Activated T-helper 1 cell treated with anti-CD3 and anti-CD28 coated beads, Interleukin-2, amount 50 U/mL, for 16 hours (primary cell): Measurements from ENCODE around the gene FREY1.
A peak's percentile ranks its signal among the peaks of the same experiment; 100 is the strongest.
"Not testable (repeated sequence)": the region's sequence is repeated elsewhere in the genome, so short reads cannot be mapped to it uniquely, and the experiment has no call there.

Experiments
- DNase-seq, 2 donors: peaks; one replicate each; pipeline ENCODE4 v3.0.0-alpha.2; 2020; ENCODE audit warnings: low read depth in 1 of 2, low spot score in 1 of 2

The FREY1 gene

DNA sequence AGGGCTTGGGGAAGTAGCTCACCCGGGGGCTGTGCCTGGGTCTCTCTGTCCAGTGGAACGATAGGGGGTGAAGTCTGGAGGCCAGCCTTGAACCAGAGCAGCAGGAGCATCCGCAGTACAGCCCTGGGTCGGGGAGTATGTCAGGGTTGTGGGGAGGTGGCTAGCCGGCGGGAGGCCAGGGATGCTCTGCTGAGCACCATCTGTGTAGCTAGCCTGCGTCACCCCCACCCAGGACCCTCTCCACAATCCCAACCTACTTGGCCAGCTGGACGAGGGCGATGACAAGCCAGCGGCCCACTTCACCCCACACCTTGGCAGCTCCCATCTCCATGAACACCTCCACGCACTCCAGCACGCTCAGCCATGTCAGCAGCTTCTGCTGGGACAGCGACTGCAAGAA is 8.4 kb upstream of the FREY1 start:
- no peak for DNase-seq

DNA sequence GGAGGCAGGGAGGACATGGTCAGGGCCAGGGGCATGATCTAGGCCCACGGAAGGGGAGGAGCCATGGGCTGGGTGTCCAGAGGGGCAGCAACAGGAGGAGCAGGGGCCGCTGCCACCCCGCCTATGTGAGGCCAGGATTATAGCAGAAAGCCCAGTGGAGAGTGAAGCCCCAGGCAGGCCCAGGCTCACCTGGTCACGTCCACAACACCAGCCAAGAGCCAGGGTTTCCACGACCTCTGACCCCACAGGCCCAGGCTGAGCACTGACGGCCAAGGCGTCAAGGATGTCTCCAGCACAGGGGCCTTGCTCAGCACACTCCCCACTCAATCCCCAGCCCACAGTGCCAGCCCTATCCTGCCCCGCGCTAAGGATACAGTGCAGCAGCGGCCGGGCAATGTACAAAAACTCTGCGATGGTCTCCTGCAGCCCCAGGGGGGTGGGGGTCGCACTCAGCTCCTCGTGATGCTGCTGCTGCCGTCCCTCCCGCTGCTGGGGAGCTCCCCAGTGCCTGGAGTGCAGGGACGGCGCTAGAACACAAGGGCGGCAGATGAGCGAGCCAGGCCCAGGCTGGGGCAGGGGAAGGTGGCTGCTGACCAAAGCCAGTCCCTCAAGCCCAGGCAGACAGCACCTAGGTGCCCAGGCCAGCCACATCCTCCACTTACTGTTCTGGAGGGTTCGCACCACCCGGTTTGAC is 7.0 kb upstream of the FREY1 start:
- DNase-seq, result no peak

DNA sequence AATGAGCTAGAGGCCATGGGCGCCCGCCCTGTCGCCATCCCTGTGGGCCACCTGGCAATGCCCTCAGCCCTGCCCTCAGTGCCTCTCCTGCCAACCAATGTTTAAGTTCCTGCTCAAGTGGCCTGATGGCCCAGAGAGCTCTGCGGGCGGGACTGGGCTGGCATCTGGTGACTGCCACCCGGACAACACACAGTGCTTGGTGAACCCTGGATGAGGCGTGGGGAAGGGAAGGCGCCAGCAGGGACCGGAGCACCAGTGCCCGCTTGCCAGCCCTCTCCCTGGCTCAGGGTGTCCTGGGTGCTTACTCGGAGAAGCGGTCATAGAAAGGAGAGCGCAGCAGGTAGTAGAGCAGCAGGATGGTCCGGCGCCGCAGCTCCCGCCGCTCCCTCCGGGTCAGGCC is 6.4 kb upstream of the FREY1 start:
- no peak for DNase-seq

DNA sequence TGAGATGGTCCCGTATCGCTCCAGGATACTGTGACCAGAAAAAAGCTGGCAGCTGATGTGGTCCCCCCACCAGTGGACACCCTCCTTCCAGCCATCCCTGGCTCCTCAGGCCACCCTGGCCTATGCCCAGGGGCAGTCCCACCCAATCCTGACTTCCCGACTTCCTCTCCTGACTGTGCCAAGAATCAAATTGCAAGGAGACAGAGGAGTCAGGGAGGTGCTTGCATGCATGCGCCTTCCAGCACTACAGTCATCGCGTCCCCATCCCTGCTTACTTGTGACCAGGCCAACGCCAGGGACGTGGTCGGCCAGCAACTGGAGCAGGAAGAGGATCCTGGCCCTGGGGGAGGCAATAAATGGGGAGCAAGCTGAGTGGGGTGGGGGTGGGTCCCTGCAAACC is 3.6 kb upstream of the FREY1 start:
- DNase-seq, result no peak

DNA sequence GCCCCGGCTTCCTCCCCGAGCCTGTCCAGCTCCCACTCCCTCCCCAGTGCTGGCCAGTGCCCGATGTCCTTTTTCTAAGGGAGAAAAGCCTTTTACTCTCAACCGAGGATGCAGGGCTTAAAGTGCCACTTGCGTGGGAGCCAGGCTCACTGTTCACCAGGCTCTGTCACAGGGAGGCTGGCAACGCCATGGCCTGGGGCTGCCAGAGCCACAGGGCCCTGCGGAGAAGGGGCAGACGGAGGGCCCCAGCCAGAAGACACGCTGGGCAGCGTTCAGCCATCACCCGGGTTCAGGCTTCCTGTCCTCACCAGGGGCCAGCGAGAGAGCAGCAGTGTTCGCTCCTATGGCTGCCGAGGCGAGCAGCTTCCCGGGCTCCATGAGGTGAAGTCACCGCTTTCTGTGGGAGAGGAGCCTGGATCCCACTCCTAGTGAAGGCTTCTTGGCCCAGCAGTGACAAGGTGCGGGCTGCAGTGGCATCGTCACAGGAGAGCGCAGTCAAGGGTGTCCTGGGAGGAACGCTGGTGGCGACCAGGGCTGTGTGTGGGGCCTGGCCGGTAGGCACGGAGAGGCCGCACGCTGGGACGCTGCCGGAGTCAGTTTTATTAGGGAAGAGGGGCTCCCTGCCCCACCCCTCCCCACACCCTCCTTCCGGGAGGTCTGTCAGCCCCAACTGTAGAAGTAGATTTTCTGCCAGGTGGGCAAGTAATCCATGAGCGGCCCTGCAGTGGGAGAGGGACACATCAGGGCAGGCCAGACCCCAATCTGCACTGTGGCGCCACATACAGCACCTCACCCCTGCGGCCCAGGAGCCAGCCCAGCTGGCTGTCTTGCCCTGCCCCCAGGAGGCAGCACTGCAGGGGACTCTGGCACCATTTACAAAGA is 2.8 kb upstream of the FREY1 start:
- DNase-seq, result no peak

DNA sequence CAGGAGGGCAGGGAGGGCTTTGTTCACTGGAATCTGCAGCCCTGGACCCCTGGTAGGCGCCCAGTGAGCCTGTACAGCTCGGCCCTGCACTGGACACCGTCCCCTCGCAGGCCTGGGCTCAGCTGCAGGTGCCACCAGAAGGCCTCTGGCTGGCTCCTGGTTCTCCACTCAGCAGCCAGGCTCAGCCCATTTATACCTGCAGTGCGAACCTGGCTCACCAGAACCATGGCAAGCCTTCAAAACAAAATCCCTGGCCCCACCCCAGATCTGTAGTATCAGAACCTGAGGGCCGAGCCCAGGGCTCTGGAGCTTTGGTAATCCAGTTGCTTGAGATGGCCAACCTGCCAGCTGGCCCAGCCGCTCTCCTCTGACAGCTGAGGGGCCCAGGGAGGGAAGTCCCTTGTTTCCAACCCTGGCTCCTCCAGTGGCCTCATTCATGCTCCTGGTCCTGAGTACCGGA is 870 bp upstream of the FREY1 start:
- no peak for DNase-seq

DNA sequence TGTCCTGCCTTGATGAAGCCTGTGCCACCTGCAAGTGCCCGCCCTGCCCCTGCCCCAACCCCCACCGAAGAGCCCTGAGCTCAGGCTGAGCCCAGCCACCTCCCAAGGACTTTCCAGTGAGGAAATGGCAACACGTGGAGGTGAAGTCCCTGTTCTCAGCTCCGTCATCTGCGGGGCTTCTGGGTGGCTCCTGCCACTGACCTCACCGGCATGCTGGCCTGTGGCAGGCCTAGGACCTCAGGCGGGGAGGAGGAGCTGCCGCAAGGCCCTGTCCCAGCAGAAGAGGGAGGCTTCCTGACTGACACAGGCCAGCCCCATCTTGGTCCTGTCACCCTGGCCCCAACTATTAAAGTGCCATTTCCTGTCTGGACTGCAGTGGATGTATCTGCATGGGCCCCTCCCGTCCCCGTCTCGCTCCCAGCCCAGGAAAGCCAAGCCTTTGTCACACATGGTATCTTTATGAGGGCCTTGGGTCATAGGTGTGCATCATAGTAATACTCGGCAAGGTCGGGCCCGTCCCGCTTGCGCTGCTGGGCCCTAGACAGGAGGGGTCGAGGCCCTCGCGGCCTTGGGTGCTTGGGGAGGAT is 882 bp downstream of the FREY1 start:
- no peak for DNase-seq

DNA sequence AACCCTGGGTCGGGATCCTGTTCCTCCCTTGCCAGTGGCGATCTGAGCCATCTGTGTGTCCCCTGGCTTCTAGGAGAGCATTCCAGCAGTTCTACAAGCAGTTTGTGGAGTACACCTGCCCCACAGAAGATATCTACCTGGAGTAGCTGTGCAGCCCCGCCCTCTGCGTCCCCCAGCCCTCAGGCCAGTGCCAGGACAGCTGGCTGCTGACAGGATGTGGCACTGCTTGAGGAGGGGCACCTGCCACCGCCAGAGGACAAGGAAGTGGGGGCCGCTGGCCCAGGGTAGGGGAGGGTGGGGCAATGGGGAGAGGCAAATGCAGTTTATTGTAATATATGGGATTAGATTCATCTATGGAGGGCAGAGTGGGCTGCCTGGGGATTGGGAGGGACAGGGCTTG is 1.5 kb downstream of the FREY1 start:
- not testable (repeated sequence) for DNase-seq

DNA sequence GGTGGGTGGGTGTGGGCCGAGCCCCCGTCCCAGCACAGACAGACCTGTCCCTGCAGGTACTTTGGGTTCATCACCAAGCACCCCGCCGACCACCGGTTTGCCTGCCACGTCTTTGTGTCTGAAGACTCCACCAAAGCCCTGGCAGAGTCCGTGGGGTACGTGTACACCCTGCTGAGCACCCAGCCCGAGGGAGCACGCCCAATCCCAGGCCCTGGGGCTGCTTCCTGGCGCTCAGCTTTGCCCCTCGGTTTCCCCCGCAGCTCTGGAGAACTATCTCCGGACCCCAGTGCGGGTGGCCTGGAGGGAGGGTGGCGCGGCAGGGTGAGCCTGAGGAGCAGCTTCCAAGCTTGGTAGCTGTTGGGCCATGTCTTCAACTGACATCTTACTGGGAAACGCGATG is 2.0 kb downstream of the FREY1 start:
- no peak for DNase-seq

DNA sequence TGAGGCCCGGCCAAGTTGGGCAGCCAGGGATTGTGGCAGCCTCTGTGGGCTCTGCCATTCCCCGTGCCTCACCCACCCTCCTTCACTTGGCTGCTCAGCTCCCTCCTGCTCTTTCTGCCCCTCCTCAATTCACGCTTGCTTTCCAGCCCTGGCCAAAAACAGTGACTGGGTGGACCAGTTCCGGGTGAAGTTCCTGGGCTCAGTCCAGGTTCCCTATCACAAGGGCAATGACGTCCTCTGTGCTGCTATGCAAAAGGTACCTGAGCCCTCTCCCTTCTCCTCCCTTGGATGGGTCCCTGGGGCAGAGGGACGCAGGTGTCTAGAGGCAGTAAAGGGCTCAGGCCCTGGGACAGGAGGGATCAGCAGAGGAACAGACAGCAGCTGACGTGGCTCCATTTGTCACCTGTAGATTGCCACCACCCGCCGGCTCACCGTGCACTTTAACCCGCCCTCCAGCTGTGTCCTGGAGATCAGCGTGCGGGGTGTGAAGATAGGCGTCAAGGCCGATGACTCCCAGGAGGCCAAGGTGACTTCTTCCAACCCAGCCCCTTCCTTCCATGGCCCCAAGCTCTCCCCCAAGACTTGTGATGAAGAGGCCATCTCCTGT is 2.7 kb downstream of the FREY1 start:
- no peak for DNase-seq

DNA sequence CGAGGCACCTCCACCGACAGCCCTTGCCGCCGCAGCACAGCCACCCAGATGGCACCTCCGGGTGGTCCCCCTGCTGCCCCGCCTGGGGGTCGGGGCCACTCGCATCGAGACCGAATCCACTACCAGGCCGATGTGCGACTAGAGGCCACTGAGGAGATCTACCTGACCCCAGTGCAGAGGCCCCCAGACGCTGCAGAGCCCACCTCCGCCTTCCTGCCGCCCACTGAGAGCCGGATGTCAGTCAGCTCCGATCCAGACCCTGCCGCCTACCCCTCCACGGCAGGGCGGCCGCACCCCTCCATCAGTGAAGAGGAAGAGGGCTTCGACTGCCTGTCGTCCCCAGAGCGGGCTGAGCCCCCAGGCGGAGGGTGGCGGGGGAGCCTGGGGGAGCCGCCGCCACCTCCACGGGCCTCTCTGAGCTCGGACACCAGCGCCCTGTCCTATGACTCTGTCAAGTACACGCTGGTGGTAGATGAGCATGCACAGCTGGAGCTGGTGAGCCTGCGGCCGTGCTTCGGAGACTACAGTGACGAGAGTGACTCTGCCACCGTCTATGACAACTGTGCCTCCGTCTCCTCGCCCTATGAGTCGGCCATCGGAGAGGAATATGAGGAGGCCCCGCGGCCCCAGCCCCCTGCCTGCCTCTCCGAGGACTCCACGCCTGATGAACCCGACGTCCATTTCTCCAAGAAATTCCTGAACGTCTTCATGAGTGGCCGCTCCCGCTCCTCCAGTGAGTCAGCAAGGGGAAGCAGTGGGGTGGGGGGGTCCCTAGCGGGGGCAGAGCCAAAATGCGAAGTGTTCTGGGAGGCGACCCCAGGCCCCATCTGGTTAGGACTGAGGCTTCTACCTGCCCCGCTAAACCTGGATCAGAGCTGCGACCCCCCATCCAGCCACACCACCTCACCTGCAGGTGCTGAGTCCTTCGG is 4.4 kb downstream of the FREY1 start:
- no peak for DNase-seq

DNA sequence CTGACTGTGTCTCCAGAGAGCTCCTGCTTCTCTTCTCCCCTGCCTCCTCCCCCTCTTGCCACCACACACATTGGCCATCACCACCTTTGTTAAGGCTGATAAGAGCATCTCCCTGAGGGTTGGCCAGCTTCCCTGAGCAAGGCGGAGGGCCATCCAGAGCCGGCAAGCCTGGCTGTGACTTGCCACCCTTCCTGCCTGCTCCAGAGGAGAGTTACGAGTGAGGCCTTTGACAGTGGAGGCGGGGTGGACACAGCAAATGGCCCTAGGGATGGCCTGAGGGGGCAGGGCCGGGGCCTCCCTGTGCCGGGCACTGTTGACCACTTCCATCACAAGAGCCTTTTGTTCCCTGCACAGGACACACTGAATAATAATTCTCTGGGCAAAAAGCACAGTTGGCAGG is 5.4 kb downstream of the FREY1 start:
- no peak for DNase-seq

DNA sequence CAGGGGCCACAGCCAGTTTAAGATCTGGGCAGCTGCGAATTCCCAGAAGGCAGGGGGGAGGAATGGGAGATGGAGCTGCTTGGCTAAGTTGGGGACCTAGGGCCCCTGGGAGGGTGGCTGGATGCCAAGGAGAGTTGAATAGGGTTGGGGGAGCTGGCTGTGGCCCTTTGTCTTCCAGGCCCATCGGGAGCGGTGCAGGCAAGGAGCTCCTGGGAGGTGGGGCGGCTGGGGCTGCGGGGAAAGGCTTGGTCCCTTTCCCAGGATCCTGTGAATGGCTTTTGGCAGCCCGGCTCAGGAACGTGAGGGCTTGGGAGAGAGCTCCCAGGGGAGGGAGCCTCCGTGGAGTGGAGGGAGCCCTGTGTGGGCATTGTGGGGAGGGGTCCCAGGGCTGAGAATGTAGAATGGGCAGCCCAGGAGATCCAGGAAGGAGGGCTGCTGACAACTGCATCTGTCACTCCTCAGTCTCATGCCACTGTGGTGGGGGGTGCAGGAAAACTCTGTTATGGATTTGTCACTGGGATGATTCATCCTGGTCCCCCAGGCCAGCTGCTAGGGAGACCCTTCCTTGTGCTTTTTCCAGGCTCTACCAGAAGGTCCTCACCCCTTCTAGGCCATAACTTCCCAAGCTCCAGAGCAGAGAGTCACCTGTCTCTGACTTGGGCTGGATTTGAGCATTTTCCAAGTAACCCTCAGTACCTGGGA is 6.0 kb downstream of the FREY1 start:
- no peak for DNase-seq

DNA sequence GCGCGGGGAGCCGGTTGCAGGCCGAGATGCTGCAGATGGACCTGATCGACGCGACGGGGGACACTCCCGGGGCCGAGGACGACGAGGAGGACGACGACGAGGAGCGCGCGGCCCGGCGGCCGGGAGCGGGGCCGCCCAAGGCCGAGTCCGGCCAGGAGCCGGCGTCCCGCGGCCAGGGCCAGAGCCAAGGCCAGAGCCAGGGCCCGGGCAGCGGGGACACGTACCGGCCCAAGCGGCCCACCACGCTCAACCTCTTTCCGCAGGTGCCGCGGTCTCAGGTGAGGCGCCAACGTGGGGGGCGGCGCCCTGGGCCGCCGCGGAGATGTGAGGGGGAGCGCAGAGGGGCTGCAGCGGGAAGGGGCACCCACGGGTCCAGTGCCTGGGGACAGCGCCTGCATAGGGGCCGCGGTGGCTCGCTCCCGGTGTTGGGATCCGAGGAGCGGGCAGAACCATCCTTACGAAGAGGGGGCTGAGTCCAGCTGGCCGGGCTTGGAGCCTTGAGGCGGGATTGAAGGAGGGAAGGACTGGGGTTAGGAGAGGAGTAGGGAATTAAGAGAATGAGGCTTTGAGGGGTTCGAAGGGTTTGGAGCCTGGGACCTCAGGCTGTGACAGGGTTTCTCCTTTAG is 6.8 kb downstream of the FREY1 start:
- not testable (repeated sequence) for DNase-seq

DNA sequence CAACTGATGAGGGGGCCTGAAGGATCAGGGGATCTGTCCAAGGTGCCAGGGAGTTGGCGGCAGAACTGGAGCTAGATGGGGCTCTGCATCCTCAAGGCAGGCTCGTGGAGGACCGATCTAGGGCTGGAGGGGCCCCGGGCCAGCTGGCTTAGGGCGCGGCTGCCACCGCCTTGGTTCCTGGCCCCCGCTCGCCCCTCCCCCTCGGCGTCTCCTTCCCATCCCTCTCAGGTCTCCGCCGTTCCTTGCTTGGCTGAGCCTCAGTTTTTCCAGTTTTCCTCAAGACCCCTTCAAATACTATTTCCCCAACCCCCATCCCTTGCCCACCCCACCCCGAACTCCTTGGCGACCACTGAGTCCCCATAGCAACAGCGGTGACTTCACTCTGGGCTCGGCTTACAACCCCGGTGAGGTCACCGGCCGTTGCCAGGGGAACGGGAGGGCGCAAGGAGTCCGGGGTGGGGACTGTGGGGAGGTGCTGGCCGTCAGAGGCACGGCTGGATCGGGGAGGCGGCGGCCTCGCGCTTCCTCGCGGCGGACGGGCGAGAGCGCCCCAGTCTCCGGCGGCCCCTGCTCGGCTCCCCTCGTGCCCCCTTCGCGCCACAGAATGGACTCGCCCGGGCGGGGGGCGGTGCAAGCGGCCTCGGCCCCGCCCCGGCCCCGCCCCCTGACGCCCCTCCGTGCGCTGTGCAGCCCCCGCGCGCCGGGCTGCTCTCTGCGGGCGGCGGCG is 7.5 kb downstream of the FREY1 start:
- peak in 1 of 2 donors; percentile 45 for DNase-seq

DNA sequence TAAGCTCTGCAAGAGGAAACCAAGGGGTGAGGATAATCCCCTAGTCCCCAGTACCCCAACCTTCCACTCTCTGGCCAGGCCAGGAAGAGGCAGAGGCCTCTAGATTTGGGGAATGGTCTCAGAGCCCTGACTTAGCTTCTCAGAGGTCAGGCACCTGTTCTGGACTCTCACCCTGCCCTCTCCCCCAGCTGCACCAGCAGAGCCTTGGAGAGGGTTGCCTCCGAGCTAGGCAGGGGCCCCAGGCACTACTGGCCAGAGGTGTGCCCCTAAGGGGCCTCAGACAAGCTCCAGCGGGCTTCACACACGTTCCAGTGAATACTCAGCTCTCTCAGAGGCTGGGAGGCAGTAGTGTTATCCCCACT is 8.0 kb downstream of the FREY1 start:
- DNase-seq, result no peak

DNA sequence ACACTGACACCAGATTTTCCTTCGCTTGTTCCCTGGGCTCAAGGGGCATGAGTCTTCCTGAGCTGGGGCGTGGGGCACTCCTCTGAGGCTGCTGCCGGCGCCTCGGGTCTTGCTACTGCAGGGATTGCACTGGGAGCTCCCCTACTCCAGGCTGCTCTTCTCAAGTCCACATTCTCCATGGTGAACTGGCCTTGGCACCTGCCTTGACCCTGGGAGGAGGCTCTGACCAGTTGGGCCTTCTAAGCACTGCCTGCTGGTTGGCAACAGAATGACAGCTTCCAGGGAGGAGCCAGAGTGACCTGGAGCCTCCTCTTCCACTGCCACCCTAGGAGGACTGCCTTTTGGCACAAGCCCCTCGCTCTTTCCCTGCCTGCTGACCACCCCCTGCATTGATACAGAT is 9.5 kb downstream of the FREY1 start:
- DNase-seq, result no peak

DNA sequence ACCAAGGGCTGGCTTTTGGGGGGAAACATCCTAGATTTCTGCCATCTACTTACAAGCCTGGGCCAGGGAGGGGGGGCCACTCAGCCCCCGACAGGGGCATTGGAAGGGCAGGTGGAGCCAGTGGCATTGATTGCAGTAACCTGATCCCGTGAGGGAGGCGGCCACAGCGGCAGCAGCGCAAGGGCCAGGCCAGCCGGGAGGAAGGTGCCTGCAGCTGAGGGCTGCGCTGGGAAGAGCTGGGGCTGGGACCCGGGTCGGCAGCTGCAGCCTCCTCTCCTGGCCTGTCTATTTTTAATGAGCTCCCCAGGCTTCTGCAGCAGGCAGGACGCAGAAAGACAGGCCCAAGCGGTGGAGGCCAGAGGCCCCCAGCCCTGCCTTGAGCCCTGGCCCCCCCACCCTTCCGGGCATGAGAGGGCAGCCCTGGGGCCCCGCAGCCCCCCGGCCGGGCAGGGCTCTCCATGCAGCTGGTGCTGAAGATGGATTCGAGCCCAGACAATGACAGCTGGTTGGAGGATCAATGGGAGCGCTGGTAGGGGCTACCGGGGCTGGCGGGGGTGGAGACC is 10.6 kb downstream of the FREY1 start:
- DNase-seq, result no peak
